K562 (cell line): ENCODE data around the gene MAN1B1.

ENCODE experiments used
- ATF1 ChIP-seq, 2 experiments: fragments of 450-650 bp in 1 of 2; IDR thresholded peaks; 2 replicates each; pipeline ENCODE4 v1.6.1; 2016; ENCODE audit warnings: missing compliant biosample characterization in 1 of 2, missing genetic modification characterization in 1 of 2
- CBFA2T2 ChIP-seq: fragments of 450-650 bp; conservative IDR thresholded peaks from 2 replicates; pipeline ENCODE4 v1.6.1; 2017; ENCODE audit warnings: mild to moderate bottlenecking
- CREB1 ChIP-seq, 2 experiments: sonication (generic) in 1 of 2; formaldehyde crosslinking in 1 of 2; IDR thresholded peaks; 2 replicates each; pipeline versions ENCODE4 v1.6.1 to v1.8.0; 2012 to 2022; ENCODE audit warnings: inconsistent platforms in 1 of 2, mild to moderate bottlenecking in 1 of 2, missing genetic modification reagents in 1 of 2, moderate library complexity in 1 of 2
- EP300 ChIP-seq: IDR thresholded peaks from 2 replicates; pipeline ENCODE4 v1.6.1; 2012; ENCODE audit warnings: low read length, improper control_type of control experiment
- JUND ChIP-seq, 2 experiments: IDR thresholded peaks; 2 replicates in 1 of 2; 3 replicates in 1 of 2; pipeline ENCODE4 v1.6.1; 2011; ENCODE audit warnings: borderline replicate concordance in 2 of 2, low read depth in 2 of 2, low read length in 2 of 2, improper control_type of control experiment in 1 of 2, missing biosample characterization in 1 of 2, missing genetic modification characterization in 1 of 2, missing genetic modification reagents in 1 of 2
- NR0B1 ChIP-seq: fragments of 450-650 bp; IDR thresholded peaks from one replicate; pipeline ENCODE4 v1.6.1; 2018; ENCODE audit warnings: mild to moderate bottlenecking, moderate library complexity; ENCODE audit not compliant: partially characterized antibody
- RAD51 ChIP-seq: fragments of 450-650 bp; IDR thresholded peaks from 2 replicates; pipeline ENCODE4 v1.7.1; 2016; ENCODE audit warnings: low read depth, mild to moderate bottlenecking, borderline replicate concordance
- SNRNP70 ChIP-seq: fragments of 200-400 bp; formaldehyde crosslinking; optimal IDR thresholded peaks from 2 replicates; pipeline ENCODE3; 2017; ENCODE audit warnings: low read depth, low read length

GRCh38 chr9:137157618-137158415 lies 71.0 kb downstream of the MAN1B1 start:
- TF ChIP-seq CREB1 (IDR thresholded peaks at IDR 0.05) = no peak
- TF ChIP-seq CREB1 (CRISPR knock-in tag; IDR thresholded peaks at IDR 0.05) = no peak
- TF ChIP-seq ATF1 (CRISPR knock-in tag; IDR thresholded peaks at IDR 0.05) = no peak
- TF ChIP-seq ATF1 (tag; IDR thresholded peaks at IDR 0.05) = no peak
- TF ChIP-seq NR0B1 = no peak
- peak; percentile 72 for TF ChIP-seq CBFA2T2
- TF ChIP-seq RAD51 = 0 out of 2 replicates have a peak, but pooled peaks have one; percentile 25
- TF ChIP-seq EP300 = peak; percentile 13; the same call in 1 of the 2 replicates
- TF ChIP-seq SNRNP70 = no peak
- TF ChIP-seq JUND (IDR thresholded peaks at IDR 0.05; ENCODE audit: borderline replicate concordance, low read depth, low read length) = no peak
- TF ChIP-seq JUND (tag; IDR thresholded peaks at IDR 0.05; ENCODE audit: borderline replicate concordance, low read depth, low read length) = no peak
